Measurements from ENCODE around the gene TPR. TPM values are rescaled to one million over a fixed set of nuclear protein-coding genes. Genes with fewer than 3 reads are reported as not detected.
A peak's percentile ranks its signal among the peaks of the same experiment; 100 is the strongest.

The TPR gene
- total RNA-seq, 2 donors from 2014 or later = 133 to 151 TPM

DNA sequence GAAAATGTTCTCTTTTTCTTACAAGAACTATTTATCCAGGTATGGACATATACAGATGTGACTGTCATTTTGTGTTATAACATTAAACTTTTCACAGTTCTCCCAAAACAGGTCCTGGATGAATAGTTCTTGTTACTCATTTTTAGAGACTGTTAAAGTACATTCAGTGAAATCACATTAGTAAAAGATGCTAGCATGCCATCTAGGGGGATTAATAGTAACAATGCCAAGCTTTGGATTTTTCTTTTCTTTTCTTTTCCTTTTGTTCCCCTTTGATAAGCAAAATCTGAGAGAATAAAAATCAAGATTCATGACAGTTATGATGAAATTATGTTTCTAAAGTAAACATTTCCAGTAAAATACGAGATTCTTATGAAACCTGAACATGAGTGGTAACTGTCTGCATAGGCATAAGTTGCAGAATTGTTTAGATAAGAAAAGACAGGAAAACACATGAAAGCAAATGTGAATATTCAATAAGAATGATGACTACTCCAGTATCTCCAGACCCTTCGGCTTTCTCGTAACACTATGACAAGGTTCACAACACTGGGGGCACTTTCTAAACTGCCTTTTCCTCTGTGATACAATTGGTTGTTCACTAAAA is 77.5 kb downstream of the TPR start:
- Mint-ChIP-seq H3K4me1 (ENCODE audit: low read depth) (peaks cover 61% of the 10 kb centered on the region), H3K36me3 (ENCODE audit: insufficient read depth in 2 of 2) (no peaks in the 10 kb centered on the region), H3K27ac (peak overlapping the region; percentile 68), H3K27me3 (ENCODE audit: low read depth) (no peaks in the 10 kb centered on the region), H3K4me3 (peak overlapping the region; percentile 31 to 41), H3K9me3 (no peaks in the 10 kb centered on the region)
- no peak for ATAC-seq (replicated peaks in 1 of 2)
- no peak for DNase-seq

DNA sequence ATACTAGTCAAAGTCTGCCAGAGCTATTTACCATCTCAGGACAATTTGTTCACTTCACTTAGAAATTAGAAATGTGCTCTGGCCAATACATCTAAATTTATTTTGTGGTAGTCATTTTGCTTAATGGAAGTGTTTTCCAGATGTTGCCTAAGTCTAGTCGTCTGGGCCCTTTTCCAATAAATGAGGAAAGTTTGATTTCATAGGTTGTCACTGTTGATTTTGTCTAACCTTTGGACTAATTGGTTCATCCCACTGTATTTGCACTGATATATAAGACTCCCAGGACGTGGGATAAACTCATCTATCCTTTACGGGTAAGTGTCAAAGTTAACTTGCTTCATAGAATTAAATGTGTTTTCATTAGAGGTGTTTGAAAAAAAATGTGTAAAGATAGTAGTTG is 79.1 kb downstream of the TPR start, which contains the start of gene PRG4:
Gene PRG4 (plus strand): TSS at position 300 of the 400 bp plus-strand sequence.
- DNase-seq (no peak), ATAC-seq (replicated peaks in 1 of 2) (no peak)

DNA sequence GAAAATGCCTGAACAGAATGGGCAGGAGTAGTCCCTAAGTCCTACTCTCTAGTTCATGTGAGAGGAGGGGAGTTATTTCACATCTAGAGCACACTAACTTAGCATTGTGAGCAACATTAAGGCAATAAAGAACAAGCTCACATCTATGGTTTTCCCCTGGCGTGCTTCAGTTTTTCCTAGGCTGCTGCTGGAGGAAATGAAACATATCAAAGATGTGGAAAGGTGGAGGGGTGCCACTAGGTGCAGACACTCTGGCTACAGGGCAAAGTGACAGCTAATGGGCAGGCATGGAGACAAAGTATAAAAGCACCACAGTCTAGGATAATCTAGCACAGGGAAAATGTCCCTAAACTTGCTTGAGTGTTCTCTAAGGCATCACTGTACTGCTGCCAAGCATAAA is 82.2 kb downstream of the TPR start:
- Mint-ChIP-seq H3K27me3 (ENCODE audit: low read depth) (no peaks in the 10 kb centered on the region), H3K4me3 (no peak overlapping the region), H3K27ac (no peak overlapping the region), H3K36me3 (ENCODE audit: insufficient read depth in 2 of 2) (peaks cover 3 to 5% of the 10 kb centered on the region in 2 donors), H3K9me3 (peaks cover 0 to 3% of the 10 kb centered on the region in 2 donors), H3K4me1 (ENCODE audit: low read depth) (peaks cover 71% of the 10 kb centered on the region)
- no peak for DNase-seq
- ATAC-seq (replicated peaks in 1 of 2) = no peak

More for the DNA sequence above, 79.1 kb downstream of the TPR start, which contains the start of gene PRG4:
- H3K27me3 Mint-ChIP-seq (ENCODE audit: low read depth) = no peaks in the 10 kb centered on the region
- peak within 1 kb of the TSS; percentile 50 for H3K27ac Mint-ChIP-seq
- no peaks in the 10 kb centered on the region for H3K9me3 Mint-ChIP-seq
- peak within 1 kb of the TSS; percentile 19 to 22 for H3K4me3 Mint-ChIP-seq
- H3K4me1 Mint-ChIP-seq (ENCODE audit: low read depth) = peaks cover 61% of the 10 kb centered on the region
- no peaks in the 10 kb centered on the region for H3K36me3 Mint-ChIP-seq (ENCODE audit: insufficient read depth in 2 of 2)

DNA sequence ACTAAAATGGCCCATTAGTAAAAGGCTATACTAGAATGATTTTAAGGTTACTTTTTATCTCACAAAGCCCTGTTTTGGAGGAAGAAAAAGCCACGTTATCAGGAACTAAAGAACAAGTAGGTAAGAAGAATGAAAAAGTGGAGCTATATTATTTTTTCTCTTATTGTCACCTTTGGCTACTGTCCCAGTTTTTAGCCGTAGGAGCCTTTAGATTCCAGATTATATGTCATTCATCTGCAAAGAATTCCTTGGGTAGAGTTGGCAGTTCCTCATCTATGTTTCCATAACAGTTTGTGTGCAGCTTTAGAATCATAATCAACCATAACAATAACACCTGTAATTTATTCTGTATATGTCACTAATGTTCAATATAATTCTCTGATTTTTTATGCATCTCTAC is 83.8 kb downstream of the TPR start:
- H3K4me3 Mint-ChIP-seq = no peak overlapping the region
- no peaks in the 10 kb centered on the region for H3K27me3 Mint-ChIP-seq (ENCODE audit: low read depth)
- H3K36me3 Mint-ChIP-seq (ENCODE audit: insufficient read depth in 2 of 2) = peaks cover 3 to 5% of the 10 kb centered on the region in 2 donors
- DNase-seq (no peak), ATAC-seq (replicated peaks in 1 of 2) (no peak)
- peak overlapping the region; percentile 77 for H3K27ac Mint-ChIP-seq
- H3K4me1 Mint-ChIP-seq (ENCODE audit: low read depth) = peaks cover 81% of the 10 kb centered on the region
- peaks cover 2 to 3% of the 10 kb centered on the region in 2 donors for H3K9me3 Mint-ChIP-seq

GRCh38 chr1:186289943-186290545 is 85.0 kb downstream of the TPR start:
- DNase-seq = no peak
- H3K36me3 Mint-ChIP-seq (ENCODE audit: insufficient read depth in 2 of 2) = peaks cover 3 to 5% of the 10 kb centered on the region in 2 donors
- peak; percentile 74 to 79 for ATAC-seq (replicated peaks in 1 of 2)
- H3K27me3 Mint-ChIP-seq (ENCODE audit: low read depth) = no peaks in the 10 kb centered on the region
- peak overlapping the region; percentile 77 for H3K27ac Mint-ChIP-seq
- peaks cover 82% of the 10 kb centered on the region for H3K4me1 Mint-ChIP-seq (ENCODE audit: low read depth)
- peaks cover 2 to 3% of the 10 kb centered on the region in 2 donors for H3K9me3 Mint-ChIP-seq
- peak overlapping the region; percentile 32 to 52 for H3K4me3 Mint-ChIP-seq

DNA sequence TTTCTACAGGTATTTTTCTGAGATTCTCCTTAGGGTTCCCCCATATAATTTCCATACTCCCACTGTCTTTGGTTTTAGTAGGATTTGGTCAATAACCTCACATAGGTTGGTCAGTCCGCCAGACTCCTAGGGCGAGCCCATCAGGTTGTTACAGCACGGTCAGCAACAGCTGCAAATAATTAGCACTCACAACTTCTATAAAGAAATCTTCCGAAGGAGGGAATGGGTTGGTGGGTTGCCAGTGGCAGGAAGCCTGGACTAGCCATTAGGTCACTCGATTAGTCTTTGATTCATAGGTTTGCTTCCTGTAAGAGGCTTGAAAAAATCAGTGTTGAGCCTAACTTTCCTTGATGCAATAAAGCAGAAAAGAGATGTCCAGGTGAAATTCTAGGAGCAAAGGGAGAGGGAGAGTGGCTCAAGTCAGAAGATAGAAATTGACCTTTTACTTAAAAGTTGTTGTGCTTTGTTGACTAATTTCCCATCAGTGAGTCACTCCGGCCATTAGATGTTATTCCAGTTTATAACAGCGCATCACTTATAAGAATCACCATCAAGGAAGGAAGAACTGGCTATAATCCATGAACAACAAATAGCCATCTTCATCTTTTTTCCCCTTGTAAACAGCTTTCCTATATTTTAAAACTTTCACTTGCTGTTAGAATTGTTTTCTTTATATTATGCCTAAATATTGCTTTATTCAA is 88.3 kb downstream of the TPR start:
- peaks cover 80% of the 10 kb centered on the region for H3K4me1 Mint-ChIP-seq (ENCODE audit: low read depth)
- peaks cover 2 to 3% of the 10 kb centered on the region in 2 donors for H3K9me3 Mint-ChIP-seq
- no peak overlapping the region for H3K4me3 Mint-ChIP-seq
- no peaks in the 10 kb centered on the region for H3K27me3 Mint-ChIP-seq (ENCODE audit: low read depth)
- H3K36me3 Mint-ChIP-seq (ENCODE audit: insufficient read depth in 2 of 2) = peaks cover 3 to 5% of the 10 kb centered on the region in 2 donors
- no peak for DNase-seq
- H3K27ac Mint-ChIP-seq = peak overlapping the region; percentile 75
- no peak for ATAC-seq (replicated peaks in 1 of 2)

- no peak overlapping the region for H3K27ac Mint-ChIP-seq
- peak overlapping the region; percentile 3 to 10 for H3K4me3 Mint-ChIP-seq
- ATAC-seq (replicated peaks in 1 of 2) (peak; percentile 72 to 73), DNase-seq (no peak)
- H3K36me3 Mint-ChIP-seq (ENCODE audit: insufficient read depth in 2 of 2) = peaks cover 0 to 4% of the 10 kb centered on the region in 2 donors
- H3K9me3 Mint-ChIP-seq = peaks cover 0 to 2% of the 10 kb centered on the region in 2 donors
- peaks cover 46% of the 10 kb centered on the region for H3K4me1 Mint-ChIP-seq (ENCODE audit: low read depth)
- no peaks in the 10 kb centered on the region for H3K27me3 Mint-ChIP-seq (ENCODE audit: low read depth)
These were observed 91.7 kb downstream of the TPR start for GRCh38 chr1:186283374-186283773.

- H3K9me3 Mint-ChIP-seq = peaks cover 0 to 2% of the 10 kb centered on the region in 2 donors
- H3K4me1 Mint-ChIP-seq (ENCODE audit: low read depth) = peaks cover 37% of the 10 kb centered on the region
- no peaks in the 10 kb centered on the region for H3K27me3 Mint-ChIP-seq (ENCODE audit: low read depth)
- ATAC-seq (replicated peaks in 1 of 2) = peak; percentile 23 to 47
- H3K4me3 Mint-ChIP-seq = peak overlapping the region; percentile 7
- H3K27ac Mint-ChIP-seq = peak overlapping the region; percentile 5
- no peak for DNase-seq
- peaks cover 0 to 1% of the 10 kb centered on the region in 2 donors for H3K36me3 Mint-ChIP-seq (ENCODE audit: insufficient read depth in 2 of 2)
These were observed 92.6 kb downstream of the TPR start for GRCh38 chr1:186282466-186282865.

- H3K27ac Mint-ChIP-seq = no peak overlapping the region
- H3K27me3 Mint-ChIP-seq (ENCODE audit: low read depth) = no peaks in the 10 kb centered on the region
- no peak for ATAC-seq (replicated peaks in 1 of 2)
- no peaks in the 10 kb centered on the region for H3K9me3 Mint-ChIP-seq
- H3K4me3 Mint-ChIP-seq = no peak overlapping the region
- H3K4me1 Mint-ChIP-seq (ENCODE audit: low read depth) = peaks cover 29% of the 10 kb centered on the region
- no peak for DNase-seq
- H3K36me3 Mint-ChIP-seq (ENCODE audit: insufficient read depth in 2 of 2) = peaks cover 0 to 1% of the 10 kb centered on the region in 2 donors
These were observed 99.2 kb downstream of the TPR start for GRCh38 chr1:186275822-186276221.

GRCh38 chr1:186272486-186272885 is 102.6 kb downstream of the TPR start:
- DNase-seq (no peak), ATAC-seq (replicated peaks in 1 of 2) (peak; percentile 81 to 92)
- Mint-ChIP-seq H3K36me3 (ENCODE audit: insufficient read depth in 2 of 2) (no peaks in the 10 kb centered on the region), H3K27ac (no peak overlapping the region), H3K9me3 (no peaks in the 10 kb centered on the region), H3K4me1 (ENCODE audit: low read depth) (peaks cover 29% of the 10 kb centered on the region), H3K4me3 (no peak overlapping the region), H3K27me3 (ENCODE audit: low read depth) (no peaks in the 10 kb centered on the region)

- DNase-seq (no peak), ATAC-seq (replicated peaks in 1 of 2) (no peak)
- Mint-ChIP-seq H3K9me3 (no peaks in the 10 kb centered on the region), H3K27ac (no peak overlapping the region), H3K36me3 (ENCODE audit: insufficient read depth in 2 of 2) (no peaks in the 10 kb centered on the region), H3K27me3 (ENCODE audit: low read depth) (no peaks in the 10 kb centered on the region), H3K4me3 (no peak overlapping the region), H3K4me1 (ENCODE audit: low read depth) (peaks cover 25% of the 10 kb centered on the region)
These were observed 104.0 kb downstream of the TPR start for GRCh38 chr1:186271032-186271431.

All from activated T-cell treated with anti-CD3 and anti-CD28 coated beads, Interleukin-2, amount 50 U/mL, for 72 hours (primary cell).